Brain microvascular endothelial cell (primary cell): ENCODE results near the gene PRKAB1.

ENCODE experiments used
- DNase-seq: peaks from one replicate; pipeline ENCODE4 v3.0.0-alpha.2; 2020
- H3K27ac ChIP-seq: fragments of 250-450 bp; sonication (Bioruptor Pico); 2 replicates; pipeline ENCODE4 v1.5.1; 2020; ENCODE audit warnings: mild to moderate bottlenecking, moderate library complexity
- H3K27me3 ChIP-seq: fragments of 250-450 bp; sonication (Bioruptor Pico); replicated peaks from 2 replicates; pipeline ENCODE4 v1.5.1; 2020; ENCODE audit warnings: mild to moderate bottlenecking
- H3K36me3 ChIP-seq: fragments of 250-450 bp; sonication (Bioruptor Pico); replicated peaks from 2 replicates; pipeline ENCODE4 v1.5.1; 2020; ENCODE audit warnings: mild to moderate bottlenecking
- H3K4me3 ChIP-seq: 2 replicates; pipeline ENCODE4 v1.5.1; 2011; ENCODE audit warnings: low read depth, mild to moderate bottlenecking, control low read depth, low read length, moderate library complexity
- CTCF ChIP-seq: IDR thresholded peaks from 2 replicates; pipeline ENCODE4 v1.5.1; 2011; ENCODE audit warnings: low read depth, mild to moderate bottlenecking, moderate library complexity, low read length, control low read depth, inconsistent platforms; ENCODE audit errors: missing control alignments
- in situ Hi-C: cut with HindIII; loops from 2 replicates; pipeline ENCODE4 v1.10.0; 2017; ENCODE audit warnings: low sequenced_read_pairs, low pct_ligation_motif_present

PRKAB1 gene

GRCh38 chr12:119673634-119674033 lies 5.7 kb downstream of the PRKAB1 start:
- in situ Hi-C loops, result no loop called here
- Histone ChIP-seq H3K4me3 (no peak overlapping the region), H3K36me3 (peaks cover 55% of the 10 kb centered on the region), H3K27me3 (no peaks in the 10 kb centered on the region), H3K27ac (no peak overlapping the region)
- no peak for DNase-seq
- no peak for TF ChIP-seq CTCF

GRCh38 chr12:119674560-119674959 lies 6.6 kb downstream of the PRKAB1 start:
- in situ Hi-C loops, result no loop called here
- no peak overlapping the region for H3K4me3 ChIP-seq
- H3K27me3 ChIP-seq, result no peaks in the 10 kb centered on the region
- H3K36me3 ChIP-seq, result peaks cover 58% of the 10 kb centered on the region
- TF ChIP-seq CTCF, result no peak
- DNase-seq, result no peak
- no peak overlapping the region for H3K27ac ChIP-seq

- no peak for DNase-seq
- no peak overlapping the region for H3K4me3 ChIP-seq
- peaks cover 72% of the 10 kb centered on the region for H3K36me3 ChIP-seq
- no peak for TF ChIP-seq CTCF
- in situ Hi-C loops, result no loop called here
- no peak overlapping the region for H3K27ac ChIP-seq
- H3K27me3 ChIP-seq, result no peaks in the 10 kb centered on the region
These were observed 8.1 kb downstream of the PRKAB1 start for GRCh38 chr12:119676022-119676421.

GRCh38 chr12:119676573-119676972 lies 8.6 kb downstream of the PRKAB1 start:
- DNase-seq, result no peak
- in situ Hi-C loops, result no loop called here
- H3K4me3 ChIP-seq, result no peak overlapping the region
- peaks cover 74% of the 10 kb centered on the region for H3K36me3 ChIP-seq
- no peaks in the 10 kb centered on the region for H3K27me3 ChIP-seq
- peak; percentile 15 for TF ChIP-seq CTCF
- no peak overlapping the region for H3K27ac ChIP-seq

GRCh38 chr12:119678459-119678858 lies 10.5 kb downstream of the PRKAB1 start:
- H3K36me3 ChIP-seq, result peaks cover 69% of the 10 kb centered on the region
- no peak for TF ChIP-seq CTCF

GRCh38 chr12:119679081-119679480 lies 11.1 kb downstream of the PRKAB1 start:
- DNase-seq, result peak; percentile 9
- Histone ChIP-seq H3K36me3 (peaks cover 63% of the 10 kb centered on the region), H3K27ac (no peak overlapping the region), H3K4me3 (no peak overlapping the region), H3K27me3 (no peaks in the 10 kb centered on the region)
- in situ Hi-C loops, result no loop called here
- no peak for TF ChIP-seq CTCF

More at GRCh38 chr12:119678459-119678858, 10.5 kb downstream of the PRKAB1 start:
- Histone ChIP-seq H3K27me3 (no peaks in the 10 kb centered on the region), H3K27ac (no peak overlapping the region), H3K4me3 (no peak overlapping the region)
- in situ Hi-C loops, result no loop called here
- DNase-seq, result no peak
